GM12892 (cell line): Measurements from ENCODE around the gene PLD1.
"Not testable (repeated sequence)": the region's sequence is repeated elsewhere in the genome, so short reads cannot be mapped to it uniquely, and the experiment has no call there.

Source experiments
- DNase-seq: peaks from one replicate; pipeline ENCODE4 v3.0.0; 2011; ENCODE audit not compliant: insufficient read length
- FAIRE-seq: peaks from 2 replicates; lab custom pipeline; 2011; peaks lifted over from hg19 to GRCh38; lab: Jason Lieb, UNC
- POLR2A ChIP-seq: IDR thresholded peaks from 2 replicates; pipeline ENCODE4 v1.6.1; 2011; ENCODE audit warnings: low read depth, low read length, control low read depth
- POLR2AphosphoS5 ChIP-seq: IDR thresholded peaks from 2 replicates; pipeline ENCODE4 v1.6.1; 2011; ENCODE audit warnings: low read depth, low read length, control low read depth
- TAF1 ChIP-seq: IDR thresholded peaks from 2 replicates; pipeline ENCODE4 v1.6.1; 2011; ENCODE audit warnings: low read depth, mild to moderate bottlenecking, control low read depth, low read length, borderline replicate concordance

The PLD1 gene

GRCh38 chr3:171757361-171758034, 52.8 kb downstream of the PLD1 start:
- no peak for FAIRE-seq

GRCh38 chr3:171755656-171756055, 54.6 kb downstream of the PLD1 start:
- DNase-seq (no peak), FAIRE-seq (no peak)
- no peak for TF ChIP-seq POLR2A

More at GRCh38 chr3:171757361-171758034, 52.8 kb downstream of the PLD1 start:
- no peak for TF ChIP-seq POLR2AphosphoS5
- no peak for TF ChIP-seq POLR2A
- no peak for TF ChIP-seq TAF1
- no peak for DNase-seq

GRCh38 chr3:171755015-171755589, 55.2 kb downstream of the PLD1 start:
- no peak for TF ChIP-seq POLR2A
- TF ChIP-seq POLR2AphosphoS5 = no peak
- no peak for TF ChIP-seq TAF1
- FAIRE-seq (no peak), DNase-seq (no peak)

GRCh38 chr3:171753665-171754408, 56.4 kb downstream of the PLD1 start:
- TF ChIP-seq POLR2A (no peak), TAF1 (no peak), POLR2AphosphoS5 (no peak)
- no peak for DNase-seq
- no peak for FAIRE-seq

- no peak for FAIRE-seq
- DNase-seq = no peak
- no peak for TF ChIP-seq POLR2AphosphoS5
- no peak for TF ChIP-seq POLR2A
- TF ChIP-seq TAF1 = no peak
Observed at GRCh38 chr3:171753025-171753472, 57.2 kb downstream of the PLD1 start.

GRCh38 chr3:171752329-171752728, 58.0 kb downstream of the PLD1 start:
- DNase-seq = no peak
- TF ChIP-seq POLR2AphosphoS5 (no peak), POLR2A (no peak), TAF1 (no peak)
- no peak for FAIRE-seq

GRCh38 chr3:171749124-171749523, 61.2 kb downstream of the PLD1 start:
- no peak for FAIRE-seq
- TF ChIP-seq POLR2AphosphoS5 (no peak), TAF1 (no peak), POLR2A (no peak)
- DNase-seq = no peak

GRCh38 chr3:171748064-171748924, 62.0 kb downstream of the PLD1 start:
- DNase-seq = no peak
- FAIRE-seq = no peak
- no peak for TF ChIP-seq TAF1
- no peak for TF ChIP-seq POLR2A
- TF ChIP-seq POLR2AphosphoS5 = no peak

- TF ChIP-seq POLR2A (no peak), POLR2AphosphoS5 (no peak), TAF1 (no peak)
- FAIRE-seq (no peak), DNase-seq (no peak)
Observed at GRCh38 chr3:171747223-171747920, 62.9 kb downstream of the PLD1 start.

- DNase-seq, FAIRE-seq: not testable (repeated sequence)
Observed at GRCh38 chr3:171746320-171747222, 63.7 kb downstream of the PLD1 start.
